Measurements from ENCODE around the gene SYNE1. TPM values are rescaled to one million over a fixed set of nuclear protein-coding genes. Genes with fewer than 3 reads are reported as not detected.
"Not testable (repeated sequence)": the region's sequence is repeated elsewhere in the genome, so short reads cannot be mapped to it uniquely, and the experiment has no call there.

SYNE1 gene
- polyA plus RNA-seq, 2 of the 4 experiments (the other 2 are of a cell fraction): 10.5 to 28.5 TPM

GRCh38 chr6:152558798-152559197 lies 78.4 kb downstream of the SYNE1 start:
- WGBS (ENCODE audit: missing lambda C conversion rate): 30% methylated on average over 1 of the region's 1 CpG
- FAIRE-seq; DNase-seq (ENCODE audit: low read depth in 1 of 2, low spot score in 1 of 2); H3K4me2 ChIP-seq; ATAC-seq; H3K9me3 ChIP-seq; H3K27ac ChIP-seq; H3K4me3 ChIP-seq; H3K4me1 ChIP-seq; CTCF ChIA-PET; POLR2A ChIA-PET: not testable (repeated sequence)
- peak; percentile 36; the same call in 1 of the 2 replicates for TF ChIP-seq ZC3H11A (IDR thresholded peaks at IDR 0.05)

- CTCF ChIA-PET: no interaction called here
- no peak for TF ChIP-seq EP300 (IDR thresholded peaks at IDR 0.05)
- TF ChIP-seq HDAC2 (IDR thresholded peaks at IDR 0.05): no peak
- TF ChIP-seq FOXS1 (CRISPR knock-in tag; IDR thresholded peaks at IDR 0.05): no peak
- TF ChIP-seq MAFK (IDR thresholded peaks at IDR 0.05; ENCODE audit: partially characterized antibody): no peak
- TF ChIP-seq CBX2 (IDR thresholded peaks at IDR 0.05; ENCODE audit: borderline replicate concordance, low read depth): no peak
- TF ChIP-seq FOSB (CRISPR knock-in tag; IDR thresholded peaks at IDR 0.05): no peak
- no peak overlapping the region for H3K4me2 ChIP-seq
- H3K4me3 ChIP-seq: no peak overlapping the region
- ATAC-seq: no peak
- FAIRE-seq: no peak
- no peaks in the 10 kb centered on the region for H3K9me3 ChIP-seq
- no peaks in the 10 kb centered on the region for H3K4me1 ChIP-seq
- POLR2A ChIA-PET: no interaction called here
- H3K27ac ChIP-seq: no peak overlapping the region
- no peak for DNase-seq (ENCODE audit: low read depth in 1 of 2, low spot score in 1 of 2)
- 91% methylated on average over 1 of the region's 1 CpG for WGBS (ENCODE audit: missing lambda C conversion rate)
Measured at GRCh38 chr6:152557502-152557901, 79.7 kb downstream of the SYNE1 start.

- FAIRE-seq (no peak), DNase-seq (ENCODE audit: low read depth in 1 of 2, low spot score in 1 of 2) (no peak), ATAC-seq (no peak)
- CTCF ChIA-PET: interaction anchor here (1.3 kb wide), 1 partner anchor 146 kb away, joined by 5 read pairs; no protein-coding TSS in a partner anchor
- Histone ChIP-seq H3K4me3 (no peak overlapping the region), H3K9me3 (no peaks in the 10 kb centered on the region), H3K27ac (no peak overlapping the region), H3K4me1 (no peaks in the 10 kb centered on the region), H3K4me2 (no peak overlapping the region)
- no peak for TF ChIP-seq EHF (CRISPR knock-in tag; IDR thresholded peaks at IDR 0.05)
- TF ChIP-seq MAX (IDR thresholded peaks at IDR 0.05): no peak
- TF ChIP-seq EP300 (IDR thresholded peaks at IDR 0.05): no peak
- no peak for TF ChIP-seq ZNF302 (CRISPR knock-in tag; IDR thresholded peaks at IDR 0.05)
- no peak for TF ChIP-seq PBX3 (IDR thresholded peaks at IDR 0.05)
- TF ChIP-seq RFX5 (IDR thresholded peaks at IDR 0.05): no peak
- no peak for TF ChIP-seq CBX2 (IDR thresholded peaks at IDR 0.05; ENCODE audit: borderline replicate concordance, low read depth)
- TF ChIP-seq ATOH8 (CRISPR knock-in tag; IDR thresholded peaks at IDR 0.05; ENCODE audit: low read depth): no peak
- TF ChIP-seq ZFP36 (IDR thresholded peaks at IDR 0.05; ENCODE audit: borderline replicate concordance, partially characterized antibody): no peak
- TF ChIP-seq KDM5A (IDR thresholded peaks at IDR 0.05): no peak
- TF ChIP-seq ELK1 (IDR thresholded peaks at IDR 0.05; ENCODE audit: low read depth, low read length): no peak
- TF ChIP-seq RCOR1 (IDR thresholded peaks at IDR 0.05; ENCODE audit: low read depth, low read length): no peak
- no peak for TF ChIP-seq SMC3 (IDR thresholded peaks at IDR 0.05)
- no peak for TF ChIP-seq FOSB (CRISPR knock-in tag; IDR thresholded peaks at IDR 0.05)
- no peak for TF ChIP-seq TP53 (CRISPR knock-in tag; IDR thresholded peaks at IDR 0.05)
- WGBS (ENCODE audit: missing lambda C conversion rate): 85% methylated on average over 1 of the region's 1 CpG
- POLR2A ChIA-PET: no interaction called here
Measured at GRCh38 chr6:152554851-152555250, 82.3 kb downstream of the SYNE1 start.

Measured in A549 (cell line).